ENCODE data around the gene ZNF726.
"Not testable (repeated sequence)": the region's sequence is repeated elsewhere in the genome, so short reads cannot be mapped to it uniquely, and the experiment has no call there.

Gene ZNF726

GRCh38 chr19:23906835-23907234 is 7.9 kb upstream of the ZNF726 start:
- Histone ChIP-seq H3K4me3 (no peak overlapping the region), H3K36me3 (replicated peaks) (no peaks in the 10 kb centered on the region), H3K9me3 (no peaks in the 10 kb centered on the region), H3K4me1 (no peaks in the 10 kb centered on the region), H3K27me3 (ENCODE audit: low read depth) (no peaks in the 10 kb centered on the region)
- no peak for DNase-seq (ENCODE audit: low spot score in 2 of 2)
- in situ Hi-C loops (cut with MboI; ENCODE audit: low sequenced_read_pairs) = no loop called here

GRCh38 chr19:23908165-23908564 is 6.5 kb upstream of the ZNF726 start:
- no peak for DNase-seq (ENCODE audit: low spot score in 2 of 2)
- Histone ChIP-seq H3K27me3 (ENCODE audit: low read depth) (no peaks in the 10 kb centered on the region), H3K36me3 (replicated peaks) (no peaks in the 10 kb centered on the region), H3K9me3 (no peaks in the 10 kb centered on the region), H3K4me3 (no peak overlapping the region), H3K4me1 (no peaks in the 10 kb centered on the region)
- in situ Hi-C loops (cut with MboI; ENCODE audit: low sequenced_read_pairs) = no loop called here

DNA sequence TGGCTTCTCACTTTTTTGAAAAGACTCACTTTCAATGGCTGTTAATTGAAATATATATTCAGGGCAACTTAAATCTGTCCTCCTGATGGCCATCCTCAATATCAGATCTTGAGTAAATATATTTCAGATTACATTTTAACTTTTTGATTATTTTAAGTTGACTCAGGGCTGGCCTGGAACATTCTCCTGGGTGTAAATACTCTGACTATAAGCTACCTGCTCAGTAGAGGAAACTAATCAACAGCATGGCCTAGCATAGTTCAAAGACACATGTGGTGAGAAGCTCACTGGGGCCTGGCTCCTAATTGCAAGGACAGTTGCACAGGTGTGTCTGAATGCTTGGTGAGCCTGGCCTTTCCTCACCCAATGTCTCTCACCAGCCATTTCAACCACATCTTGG is 5.5 kb upstream of the ZNF726 start:
- no peaks in the 10 kb centered on the region for H3K27me3 ChIP-seq (ENCODE audit: low read depth)
- no peak overlapping the region for H3K4me3 ChIP-seq
- in situ Hi-C loops (cut with MboI; ENCODE audit: low sequenced_read_pairs) = no loop called here
- H3K4me1 ChIP-seq = no peaks in the 10 kb centered on the region
- no peaks in the 10 kb centered on the region for H3K9me3 ChIP-seq
- no peaks in the 10 kb centered on the region for H3K36me3 ChIP-seq (replicated peaks)
- DNase-seq (ENCODE audit: low spot score in 2 of 2) = no peak

DNA sequence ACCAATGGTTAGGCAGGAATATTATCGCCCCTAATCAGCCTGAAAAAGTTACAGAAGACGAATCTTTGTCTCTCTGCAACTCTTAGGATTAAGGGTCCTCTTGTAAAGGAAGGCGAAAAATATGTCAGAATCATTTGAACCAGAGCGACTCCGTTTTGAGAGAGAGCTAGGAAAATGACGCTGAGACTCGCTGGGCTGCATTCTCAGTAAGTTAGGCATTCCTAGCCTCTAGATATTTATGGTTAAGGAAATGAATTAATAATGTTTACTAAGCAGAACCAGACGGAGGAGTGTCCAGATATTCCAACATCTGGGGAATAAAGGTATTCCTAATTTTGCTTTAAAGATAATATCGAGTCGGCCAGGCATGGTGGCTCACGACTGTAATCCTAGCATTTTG is 755 bp upstream of the ZNF726 start:
- no peak for DNase-seq (ENCODE audit: low spot score in 2 of 2)
- Histone ChIP-seq H3K36me3 (replicated peaks) (peaks cover 15% of the 10 kb centered on the region; the same call in 1 of the 2 replicates), H3K4me3 (no peak overlapping the region; the same call in 1 of the 2 replicates), H3K27me3 (ENCODE audit: low read depth) (no peaks in the 10 kb centered on the region), H3K4me1 (no peaks in the 10 kb centered on the region; the same call in 1 of the 2 replicates), H3K9me3 (peaks cover 10% of the 10 kb centered on the region)
- in situ Hi-C loops (cut with MboI; ENCODE audit: low sequenced_read_pairs) = no loop called here

DNA sequence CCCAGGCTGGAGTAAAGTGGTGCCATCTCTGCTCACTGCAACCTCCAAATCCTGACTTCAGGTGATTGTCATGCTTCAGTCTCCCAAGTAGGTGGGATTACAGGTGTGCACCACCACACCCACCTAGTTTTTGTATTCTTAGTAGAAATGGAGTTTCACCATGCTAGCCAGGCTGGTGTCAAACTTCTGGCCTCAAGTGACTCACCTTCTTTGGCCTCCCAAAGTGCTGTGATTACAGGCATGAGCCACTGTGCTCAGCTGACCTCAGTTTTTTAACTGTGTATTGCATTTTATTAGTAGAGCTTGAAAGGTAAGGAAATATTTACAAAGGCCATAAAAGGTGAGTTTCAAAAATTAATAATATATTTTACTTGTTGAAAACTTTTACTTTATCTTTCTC is 2.3 kb downstream of the ZNF726 start:
- DNase-seq (ENCODE audit: low spot score in 2 of 2) = no peak

DNA sequence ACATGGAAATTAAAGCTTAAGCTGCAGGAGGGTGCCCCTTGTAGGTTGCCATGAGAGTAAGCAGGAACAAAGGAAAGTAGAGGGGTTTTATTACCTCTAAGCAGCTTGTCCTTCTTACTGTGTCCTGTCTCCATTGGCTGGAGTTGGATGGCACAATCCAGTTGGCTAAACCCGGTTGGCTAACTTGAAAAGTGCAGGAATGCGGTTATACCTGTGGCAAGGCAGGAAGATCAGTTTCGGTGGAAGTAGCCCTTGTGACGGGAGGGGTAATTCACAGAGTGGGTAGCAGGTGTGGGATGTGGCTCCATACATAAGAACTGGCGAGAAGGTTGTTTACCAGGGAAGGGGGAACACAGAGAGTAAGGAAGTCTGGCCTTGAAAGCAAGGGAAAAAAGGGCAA is 3.2 kb downstream of the ZNF726 start:
- H3K36me3 ChIP-seq (replicated peaks) = peaks cover 43% of the 10 kb centered on the region
- H3K27me3 ChIP-seq (ENCODE audit: low read depth) = no peaks in the 10 kb centered on the region
- no peak overlapping the region for H3K4me3 ChIP-seq
- H3K4me1 ChIP-seq = no peaks in the 10 kb centered on the region; the same call in 1 of the 2 replicates
- peaks cover 10% of the 10 kb centered on the region for H3K9me3 ChIP-seq
- in situ Hi-C loops (cut with MboI; ENCODE audit: low sequenced_read_pairs) = no loop called here
- no peak for DNase-seq (ENCODE audit: low spot score in 2 of 2)

More for the DNA sequence above, 2.3 kb downstream of the ZNF726 start:
- in situ Hi-C loops (cut with MboI; ENCODE audit: low sequenced_read_pairs) = no loop called here
- no peaks in the 10 kb centered on the region; the same call in 1 of the 2 replicates for H3K4me1 ChIP-seq
- H3K4me3 ChIP-seq = no peak overlapping the region
- H3K9me3 ChIP-seq = peaks cover 10% of the 10 kb centered on the region
- peaks cover 40% of the 10 kb centered on the region for H3K36me3 ChIP-seq (replicated peaks)
- no peaks in the 10 kb centered on the region for H3K27me3 ChIP-seq (ENCODE audit: low read depth)

DNA sequence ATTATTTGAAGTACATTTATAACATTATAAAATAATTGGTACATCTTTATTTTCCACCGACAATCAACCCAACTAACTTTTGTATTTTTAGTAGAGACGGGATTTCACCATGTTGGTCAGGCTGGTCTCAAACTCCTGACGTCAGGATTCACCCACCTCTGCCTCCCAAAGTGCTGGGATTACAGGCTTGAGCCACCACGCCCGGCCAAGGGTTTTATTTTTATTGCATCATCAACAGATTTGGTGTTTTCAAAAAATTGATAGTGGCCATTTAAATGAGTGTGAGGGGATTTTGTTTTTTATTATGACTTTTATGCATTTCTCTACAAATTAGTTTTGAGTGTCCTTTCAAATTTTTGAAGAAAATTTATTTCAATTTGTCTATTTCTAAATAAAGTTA is 10.6 kb downstream of the ZNF726 start:
- no peaks in the 10 kb centered on the region for H3K4me1 ChIP-seq
- no peak overlapping the region for H3K4me3 ChIP-seq
- peaks cover 24% of the 10 kb centered on the region for H3K36me3 ChIP-seq (replicated peaks)
- in situ Hi-C loops (cut with MboI; ENCODE audit: low sequenced_read_pairs) = no loop called here
- DNase-seq (ENCODE audit: low spot score in 2 of 2) = no peak
- no peaks in the 10 kb centered on the region for H3K27me3 ChIP-seq (ENCODE audit: low read depth)
- H3K9me3 ChIP-seq = no peaks in the 10 kb centered on the region

- DNase-seq (ENCODE audit: low spot score in 2 of 2) = no peak
- Histone ChIP-seq H3K27me3 (ENCODE audit: low read depth) (no peaks in the 10 kb centered on the region), H3K9me3 (peaks cover 15% of the 10 kb centered on the region), H3K4me3 (no peak overlapping the region), H3K36me3 (replicated peaks) (peaks cover 2% of the 10 kb centered on the region), H3K4me1 (no peaks in the 10 kb centered on the region)
- in situ Hi-C loops (cut with MboI; ENCODE audit: low sequenced_read_pairs) = no loop called here
Observed at GRCh38 chr19:23932878-23933277, 18.2 kb downstream of the ZNF726 start.

DNA sequence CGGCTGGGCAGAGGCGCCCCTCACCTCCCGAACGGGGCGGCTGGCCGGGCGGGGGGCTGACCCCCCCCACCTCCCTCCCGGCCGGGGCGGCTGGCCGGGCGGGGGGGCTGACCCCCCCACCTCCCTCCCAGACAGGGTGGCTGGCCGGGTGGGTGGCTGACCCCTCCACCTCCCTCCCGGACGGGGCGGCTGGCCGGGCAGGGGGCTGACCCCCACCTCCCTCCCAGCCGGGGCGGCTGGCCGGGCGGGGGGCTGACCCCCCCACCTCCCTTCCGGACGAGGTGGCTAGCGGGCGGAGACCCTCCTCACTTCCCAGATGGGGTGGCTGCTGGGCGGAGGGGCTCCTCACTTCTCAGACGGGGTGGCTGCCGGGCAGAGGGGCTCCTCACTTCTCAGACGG is 22.3 kb downstream of the ZNF726 start:
- H3K36me3 ChIP-seq (replicated peaks); H3K4me3 ChIP-seq; DNase-seq (ENCODE audit: low spot score in 2 of 2); H3K27me3 ChIP-seq (ENCODE audit: low read depth); H3K4me1 ChIP-seq; in situ Hi-C loops (cut with MboI; ENCODE audit: low sequenced_read_pairs): not testable (repeated sequence)
- peaks cover 11% of the 10 kb centered on the region for H3K9me3 ChIP-seq

DNA sequence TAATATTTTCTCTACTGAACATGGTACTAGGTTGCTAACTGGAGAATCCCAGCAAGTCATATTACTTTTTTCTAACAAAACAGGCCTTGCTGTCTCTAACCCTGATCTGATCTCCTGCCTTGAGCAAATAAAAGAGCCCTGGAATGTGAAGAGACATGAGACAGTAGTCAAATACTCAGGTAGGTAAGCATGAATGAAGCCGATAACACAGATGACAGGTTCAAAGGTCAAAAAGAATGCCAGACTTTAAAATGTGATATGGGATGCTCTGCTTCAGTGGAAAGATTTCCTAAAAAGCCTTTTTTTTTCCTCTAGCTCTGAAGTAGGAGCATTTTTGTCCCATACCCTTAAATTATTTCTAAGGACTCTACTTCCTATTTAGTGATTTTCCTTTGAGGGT is 28.7 kb downstream of the ZNF726 start:
- no peaks in the 10 kb centered on the region for H3K9me3 ChIP-seq
- in situ Hi-C loops (cut with MboI; ENCODE audit: low sequenced_read_pairs) = no loop called here
- no peak for DNase-seq (ENCODE audit: low spot score in 2 of 2)
- no peak overlapping the region for H3K4me3 ChIP-seq
- no peaks in the 10 kb centered on the region for H3K27me3 ChIP-seq (ENCODE audit: low read depth)
- H3K36me3 ChIP-seq (replicated peaks) = no peaks in the 10 kb centered on the region
- no peaks in the 10 kb centered on the region for H3K4me1 ChIP-seq

GRCh38 chr19:23946569-23946968 is 31.9 kb downstream of the ZNF726 start:
- Histone ChIP-seq H3K4me1 (no peaks in the 10 kb centered on the region), H3K4me3 (no peak overlapping the region), H3K36me3 (replicated peaks) (no peaks in the 10 kb centered on the region), H3K9me3 (no peaks in the 10 kb centered on the region), H3K27me3 (ENCODE audit: low read depth) (no peaks in the 10 kb centered on the region)
- in situ Hi-C loops (cut with MboI; ENCODE audit: low sequenced_read_pairs) = no loop called here
- DNase-seq (ENCODE audit: low spot score in 2 of 2) = no peak

DNA sequence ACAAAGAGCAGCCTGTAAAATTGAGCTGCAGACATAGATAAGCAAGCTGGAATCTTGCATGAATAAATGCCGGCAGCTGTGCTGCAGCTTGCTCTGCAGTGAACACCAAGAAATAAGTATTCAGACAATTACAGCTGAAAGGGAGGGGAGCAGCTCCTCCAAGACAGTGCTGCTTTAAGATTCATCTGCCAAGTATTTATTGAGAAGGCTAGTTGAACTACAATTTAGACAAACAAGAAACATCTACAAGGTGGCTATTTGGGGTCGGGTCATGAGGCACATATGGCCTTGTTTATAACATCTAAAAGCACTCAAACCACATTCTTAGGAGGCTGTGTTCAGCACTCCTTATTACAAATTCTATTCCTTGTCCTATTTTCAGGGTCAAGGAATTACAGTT is 34.9 kb downstream of the ZNF726 start:
- in situ Hi-C loops (cut with MboI; ENCODE audit: low sequenced_read_pairs) = no loop called here
- H3K9me3 ChIP-seq = no peaks in the 10 kb centered on the region
- H3K4me3 ChIP-seq = no peak overlapping the region

DNA sequence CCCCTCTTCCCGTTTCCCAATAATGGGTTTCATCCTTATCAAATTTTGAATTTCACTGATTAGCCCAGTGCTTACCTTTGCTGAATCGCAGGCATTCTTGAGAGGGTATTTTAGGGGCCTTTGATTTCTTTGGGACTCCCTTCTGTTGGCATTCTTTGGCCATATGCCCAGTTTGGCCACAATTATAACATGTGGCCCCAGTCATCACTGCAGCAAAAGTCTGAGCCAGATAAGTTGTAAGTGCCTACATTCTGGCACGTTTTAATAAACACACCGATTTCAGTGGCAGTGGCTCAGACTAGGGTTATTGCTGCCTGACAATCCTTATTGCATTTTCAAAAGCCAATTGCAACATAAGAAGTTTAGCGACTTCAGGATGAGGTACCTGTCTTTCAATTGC is 41.4 kb downstream of the ZNF726 start:
- in situ Hi-C loops (cut with MboI; ENCODE audit: low sequenced_read_pairs) = no loop called here
- H3K9me3 ChIP-seq = no peaks in the 10 kb centered on the region

More for the DNA sequence above, 34.9 kb downstream of the ZNF726 start:
- DNase-seq (ENCODE audit: low spot score in 2 of 2) = no peak
- H3K27me3 ChIP-seq (ENCODE audit: low read depth) = no peaks in the 10 kb centered on the region
- H3K36me3 ChIP-seq (replicated peaks) = no peaks in the 10 kb centered on the region
- H3K4me1 ChIP-seq = no peaks in the 10 kb centered on the region

GRCh38 chr19:23957660-23958281 is 43.1 kb downstream of the ZNF726 start:
- no peaks in the 10 kb centered on the region for H3K9me3 ChIP-seq
- in situ Hi-C loops (cut with MboI; ENCODE audit: low sequenced_read_pairs) = no loop called here

More for the DNA sequence above, 41.4 kb downstream of the ZNF726 start:
- Histone ChIP-seq H3K36me3 (replicated peaks) (no peaks in the 10 kb centered on the region), H3K27me3 (ENCODE audit: low read depth) (no peaks in the 10 kb centered on the region), H3K4me3 (no peak overlapping the region), H3K4me1 (no peaks in the 10 kb centered on the region)
- DNase-seq (ENCODE audit: low spot score in 2 of 2) = no peak

GRCh38 chr19:23963396-23963795 is 48.7 kb downstream of the ZNF726 start:
- H3K9me3 ChIP-seq; H3K4me3 ChIP-seq; H3K36me3 ChIP-seq (replicated peaks); H3K4me1 ChIP-seq; H3K27me3 ChIP-seq (ENCODE audit: low read depth); in situ Hi-C loops (cut with MboI; ENCODE audit: low sequenced_read_pairs); DNase-seq (ENCODE audit: low spot score in 2 of 2): not testable (repeated sequence)

More at GRCh38 chr19:23957660-23958281, 43.1 kb downstream of the ZNF726 start:
- H3K4me1 ChIP-seq = no peaks in the 10 kb centered on the region
- H3K27me3 ChIP-seq (ENCODE audit: low read depth) = no peaks in the 10 kb centered on the region
- no peak for DNase-seq (ENCODE audit: low spot score in 2 of 2)
- H3K36me3 ChIP-seq (replicated peaks) = no peaks in the 10 kb centered on the region
- no peak overlapping the region for H3K4me3 ChIP-seq
